ENCODE data around the gene ARMC12. TPM values are rescaled to one million over a fixed set of nuclear protein-coding genes. Genes with fewer than 3 reads are reported as not detected.

Gene ARMC12
- total and polyA plus RNA-seq, 2 of the 13 experiments (the other 11 are each of a cell fraction or from before 2014, with no cell fraction given), result 1.3 TPM; not detected in 1

- TF ChIP-seq HMGXB4 (CRISPR knock-in tag; IDR thresholded peaks at IDR 0.05; ENCODE audit: borderline replicate concordance in 1 of 2, low read depth in 1 of 2) (peak; percentile 53 to 77; a peak in 2 of 4 replicates), ZNF703 (CRISPR knock-in tag; IDR thresholded peaks at IDR 0.05; ENCODE audit: borderline replicate concordance) (no peak), MIER3 (CRISPR knock-in tag; IDR thresholded peaks at IDR 0.05; ENCODE audit: borderline replicate concordance) (peak; percentile 49; the same call in 1 of the 2 replicates), ZSCAN5A (CRISPR knock-in tag; IDR thresholded peaks at IDR 0.05; ENCODE audit: borderline replicate concordance) (no peak), NR2C2 (CRISPR knock-in tag; IDR thresholded peaks at IDR 0.05; ENCODE audit: borderline replicate concordance) (no peak), ZNF83 (CRISPR knock-in tag; IDR thresholded peaks at IDR 0.05; ENCODE audit: borderline replicate concordance) (no peak), IKZF5 (CRISPR knock-in tag; IDR thresholded peaks at IDR 0.05) (no peak), AHDC1 (CRISPR knock-in tag; IDR thresholded peaks at IDR 0.05; ENCODE audit: borderline replicate concordance) (no peak), ZBED4 (CRISPR knock-in tag; IDR thresholded peaks at IDR 0.05; ENCODE audit: borderline replicate concordance) (no peak), XRCC5 (optimal IDR thresholded peaks at IDR 0.05; ENCODE audit: low read length) (no peak)
These were observed 780 bp downstream of the ARMC12 start (continued) for GRCh38 chr6:35737413-35738211.

Data from HepG2 (cell line).